PFSK-1 (cell line): Measurements from ENCODE around the gene SCNM1.

ENCODE experiments used
- FOXP2 ChIP-seq: optimal IDR thresholded peaks from 2 replicates; pipeline ENCODE3; 2011; ENCODE audit warnings: borderline replicate concordance, control low read depth, inconsistent platforms; ENCODE audit not compliant: insufficient read depth; ENCODE audit errors: extremely low read length, extremely low read depth
- POLR2AphosphoS5 ChIP-seq: IDR thresholded peaks from 2 replicates; pipeline ENCODE4 v1.6.1; 2012; ENCODE audit warnings: low read depth, mild to moderate bottlenecking, control low read depth, low read length, moderate library complexity
- SIN3A ChIP-seq: IDR thresholded peaks from 2 replicates; pipeline ENCODE4 v1.6.1; 2012; ENCODE audit warnings: mild to moderate bottlenecking, low read length, moderate library complexity, borderline replicate concordance; ENCODE audit not compliant: insufficient read depth
- TAF1 ChIP-seq: IDR thresholded peaks from 2 replicates; pipeline ENCODE4 v1.6.1; 2012; ENCODE audit warnings: low read length, control low read depth, borderline replicate concordance; ENCODE audit not compliant: insufficient read depth
- TF ChIP-seq, protein P1 (sequence below), 2 experiments: IDR thresholded peaks; 2 replicates each; pipeline versions ENCODE4 v1.6.1 to v1.8.0; 2011 to 2012; ENCODE audit warnings: low read depth in 2 of 2, low read length in 2 of 2, control low read depth in 1 of 2, inconsistent platforms in 1 of 2, mild to moderate bottlenecking in 1 of 2, moderate library complexity in 1 of 2; ENCODE audit not compliant: insufficient read depth in 1 of 2

DNA sequence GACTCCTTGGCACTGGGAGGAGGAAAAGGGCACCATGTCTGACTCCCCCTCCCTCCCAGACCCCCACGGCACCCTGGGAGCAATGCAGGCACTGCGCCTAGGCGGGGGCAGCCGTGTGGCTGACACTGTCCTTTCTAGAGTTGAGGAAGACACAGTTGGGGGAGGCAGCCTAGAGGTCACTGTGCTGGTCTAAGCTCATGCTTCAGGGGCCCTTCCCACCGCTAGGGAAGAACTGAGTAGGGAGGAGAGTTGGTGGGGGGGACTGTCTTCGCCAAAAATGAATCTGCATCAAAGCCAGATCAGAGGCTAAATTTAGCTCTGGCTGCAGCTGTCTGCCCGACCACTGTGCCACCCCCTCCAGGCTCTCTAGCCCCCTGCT, 22.9 kb upstream of the SCNM1 start:
- no peak for TF ChIP-seq SIN3A
- TF ChIP-seq, protein P1, sequence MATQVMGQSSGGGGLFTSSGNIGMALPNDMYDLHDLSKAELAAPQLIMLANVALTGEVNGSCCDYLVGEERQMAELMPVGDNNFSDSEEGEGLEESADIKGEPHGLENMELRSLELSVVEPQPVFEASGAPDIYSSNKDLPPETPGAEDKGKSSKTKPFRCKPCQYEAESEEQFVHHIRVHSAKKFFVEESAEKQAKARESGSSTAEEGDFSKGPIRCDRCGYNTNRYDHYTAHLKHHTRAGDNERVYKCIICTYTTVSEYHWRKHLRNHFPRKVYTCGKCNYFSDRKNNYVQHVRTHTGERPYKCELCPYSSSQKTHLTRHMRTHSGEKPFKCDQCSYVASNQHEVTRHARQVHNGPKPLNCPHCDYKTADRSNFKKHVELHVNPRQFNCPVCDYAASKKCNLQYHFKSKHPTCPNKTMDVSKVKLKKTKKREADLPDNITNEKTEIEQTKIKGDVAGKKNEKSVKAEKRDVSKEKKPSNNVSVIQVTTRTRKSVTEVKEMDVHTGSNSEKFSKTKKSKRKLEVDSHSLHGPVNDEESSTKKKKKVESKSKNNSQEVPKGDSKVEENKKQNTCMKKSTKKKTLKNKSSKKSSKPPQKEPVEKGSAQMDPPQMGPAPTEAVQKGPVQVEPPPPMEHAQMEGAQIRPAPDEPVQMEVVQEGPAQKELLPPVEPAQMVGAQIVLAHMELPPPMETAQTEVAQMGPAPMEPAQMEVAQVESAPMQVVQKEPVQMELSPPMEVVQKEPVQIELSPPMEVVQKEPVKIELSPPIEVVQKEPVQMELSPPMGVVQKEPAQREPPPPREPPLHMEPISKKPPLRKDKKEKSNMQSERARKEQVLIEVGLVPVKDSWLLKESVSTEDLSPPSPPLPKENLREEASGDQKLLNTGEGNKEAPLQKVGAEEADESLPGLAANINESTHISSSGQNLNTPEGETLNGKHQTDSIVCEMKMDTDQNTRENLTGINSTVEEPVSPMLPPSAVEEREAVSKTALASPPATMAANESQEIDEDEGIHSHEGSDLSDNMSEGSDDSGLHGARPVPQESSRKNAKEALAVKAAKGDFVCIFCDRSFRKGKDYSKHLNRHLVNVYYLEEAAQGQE (IDR thresholded peaks at IDR 0.05; ENCODE audit: insufficient read depth in 1 of 2, low read depth in 2 of 2, low read length in 2 of 2), result no peak
- TF ChIP-seq TAF1, result no peak
- no peak for TF ChIP-seq POLR2AphosphoS5
- TF ChIP-seq FOXP2, result no peak
